Adipocyte (in vitro differentiated cells): Measurements from ENCODE around the gene LMBRD1.
"Not testable (repeated sequence)": the region's sequence is repeated elsewhere in the genome, so short reads cannot be mapped to it uniquely, and the experiment has no call there.

Experiments used
- DNase-seq: peaks from one replicate; pipeline ENCODE4 v3.0.0-alpha.2; 2015; ENCODE audit warnings: low read depth
- H3K27me3 ChIP-seq: replicated peaks from 2 replicates; pipeline ENCODE4 v1.7.0; 2013; ENCODE audit warnings: mild to moderate bottlenecking, low read length, moderate library complexity; ENCODE audit not compliant: control insufficient read depth, insufficient read depth
- H3K36me3 ChIP-seq: 2 replicates; pipeline ENCODE4 v1.7.0; 2013; ENCODE audit warnings: low read length, mild to moderate bottlenecking, moderate library complexity; ENCODE audit not compliant: control insufficient read depth, insufficient read depth, severe bottlenecking
- H3K4me1 ChIP-seq: 2 replicates; pipeline ENCODE4 v1.7.0; 2013; ENCODE audit warnings: mild to moderate bottlenecking, low read length, moderate library complexity; ENCODE audit not compliant: control insufficient read depth, insufficient read depth
- H3K4me3 ChIP-seq: 2 replicates; pipeline ENCODE4 v1.7.0; 2013; ENCODE audit warnings: mild to moderate bottlenecking, low read length, moderate library complexity
- H3K9ac ChIP-seq: 2 replicates; pipeline ENCODE4 v1.7.0; 2013; ENCODE audit warnings: mild to moderate bottlenecking, low read length, moderate library complexity
- H3K9me3 ChIP-seq: 2 replicates; pipeline ENCODE4 v1.7.0; 2013; ENCODE audit warnings: mild to moderate bottlenecking, low read length, moderate library complexity; ENCODE audit not compliant: control insufficient read depth

Gene LMBRD1

GRCh38 chr6:69819138-69819537, 22.3 kb upstream of the LMBRD1 start:
- H3K4me3 ChIP-seq: no peak overlapping the region
- H3K9ac ChIP-seq: no peak overlapping the region
- no peaks in the 10 kb centered on the region for H3K36me3 ChIP-seq
- H3K4me1 ChIP-seq: no peaks in the 10 kb centered on the region
- no peaks in the 10 kb centered on the region for H3K27me3 ChIP-seq
- DNase-seq: no peak
- no peaks in the 10 kb centered on the region for H3K9me3 ChIP-seq

- Histone ChIP-seq H3K36me3 (no peaks in the 10 kb centered on the region), H3K9me3 (no peaks in the 10 kb centered on the region), H3K27me3 (no peaks in the 10 kb centered on the region), H3K9ac (no peak overlapping the region), H3K4me3 (no peak overlapping the region), H3K4me1 (no peaks in the 10 kb centered on the region)
- no peak for DNase-seq
These were observed 21.6 kb upstream of the LMBRD1 start for GRCh38 chr6:69818223-69818930.

GRCh38 chr6:69817358-69817757, 20.5 kb upstream of the LMBRD1 start:
- no peaks in the 10 kb centered on the region for H3K36me3 ChIP-seq
- H3K4me1 ChIP-seq: no peaks in the 10 kb centered on the region
- H3K9ac ChIP-seq: no peak overlapping the region
- DNase-seq: no peak
- no peaks in the 10 kb centered on the region for H3K9me3 ChIP-seq
- no peak overlapping the region for H3K4me3 ChIP-seq
- H3K27me3 ChIP-seq: no peaks in the 10 kb centered on the region

- Histone ChIP-seq H3K9ac (no peak overlapping the region), H3K4me3 (no peak overlapping the region), H3K27me3 (no peaks in the 10 kb centered on the region), H3K4me1 (no peaks in the 10 kb centered on the region), H3K36me3 (no peaks in the 10 kb centered on the region), H3K9me3 (no peaks in the 10 kb centered on the region)
- no peak for DNase-seq
These were observed 19.8 kb upstream of the LMBRD1 start for GRCh38 chr6:69816569-69816968.

- Histone ChIP-seq H3K4me1 (no peaks in the 10 kb centered on the region), H3K4me3 (no peak overlapping the region), H3K9me3 (no peaks in the 10 kb centered on the region), H3K27me3 (no peaks in the 10 kb centered on the region), H3K36me3 (no peaks in the 10 kb centered on the region), H3K9ac (no peak overlapping the region)
- no peak for DNase-seq
These were observed 19.2 kb upstream of the LMBRD1 start for GRCh38 chr6:69816026-69816425.

GRCh38 chr6:69813508-69813907, 16.7 kb upstream of the LMBRD1 start:
- no peak overlapping the region for H3K4me3 ChIP-seq
- DNase-seq: no peak
- no peaks in the 10 kb centered on the region for H3K4me1 ChIP-seq
- no peaks in the 10 kb centered on the region for H3K36me3 ChIP-seq
- no peaks in the 10 kb centered on the region for H3K27me3 ChIP-seq
- no peaks in the 10 kb centered on the region for H3K9me3 ChIP-seq
- no peak overlapping the region for H3K9ac ChIP-seq

GRCh38 chr6:69812746-69813427, 16.1 kb upstream of the LMBRD1 start:
- H3K27me3 ChIP-seq: no peaks in the 10 kb centered on the region
- H3K4me1 ChIP-seq: no peaks in the 10 kb centered on the region
- DNase-seq: no peak
- no peaks in the 10 kb centered on the region for H3K9me3 ChIP-seq
- H3K9ac ChIP-seq: no peak overlapping the region
- H3K36me3 ChIP-seq: no peaks in the 10 kb centered on the region
- no peak overlapping the region for H3K4me3 ChIP-seq

GRCh38 chr6:69802995-69803394, 6.2 kb upstream of the LMBRD1 start:
- H3K4me3 ChIP-seq: no peak overlapping the region
- H3K4me1 ChIP-seq: no peaks in the 10 kb centered on the region
- no peak for DNase-seq

GRCh38 chr6:69801711-69802110, 4.9 kb upstream of the LMBRD1 start:
- H3K9me3 ChIP-seq: no peaks in the 10 kb centered on the region
- H3K4me3 ChIP-seq: no peak overlapping the region
- H3K27me3 ChIP-seq: no peaks in the 10 kb centered on the region
- H3K4me1 ChIP-seq: no peaks in the 10 kb centered on the region
- no peak for DNase-seq
- no peak overlapping the region for H3K9ac ChIP-seq
- H3K36me3 ChIP-seq: no peaks in the 10 kb centered on the region

More at GRCh38 chr6:69802995-69803394, 6.2 kb upstream of the LMBRD1 start:
- no peak overlapping the region for H3K9ac ChIP-seq
- H3K27me3 ChIP-seq: no peaks in the 10 kb centered on the region
- H3K36me3 ChIP-seq: no peaks in the 10 kb centered on the region
- no peaks in the 10 kb centered on the region for H3K9me3 ChIP-seq

GRCh38 chr6:69801225-69801624, 4.4 kb upstream of the LMBRD1 start:
- Histone ChIP-seq H3K36me3 (no peaks in the 10 kb centered on the region), H3K4me1 (no peaks in the 10 kb centered on the region), H3K4me3 (no peak overlapping the region), H3K9me3 (no peaks in the 10 kb centered on the region), H3K9ac (no peak overlapping the region), H3K27me3 (no peaks in the 10 kb centered on the region)
- no peak for DNase-seq

- not testable (repeated sequence) for H3K9ac ChIP-seq, DNase-seq, H3K9me3 ChIP-seq, H3K27me3 ChIP-seq, H3K36me3 ChIP-seq, H3K4me1 ChIP-seq, H3K4me3 ChIP-seq
These were observed 2.0 kb upstream of the LMBRD1 start for GRCh38 chr6:69798796-69799195.
